Measurements from ENCODE around the gene GP1BB.

Gene GP1BB

GRCh38 chr22:19713650-19714311 lies 9.6 kb upstream of the GP1BB start:
- H3K4me1 ChIP-seq (ENCODE audit: insufficient read depth, low read length), result peaks cover 6% of the 10 kb centered on the region
- H3K4me3 ChIP-seq (ENCODE audit: low read length), result peak overlapping the region; percentile 39
- no peaks in the 10 kb centered on the region for H3K36me3 ChIP-seq (ENCODE audit: insufficient read depth, low read length)
- H3K27me3 ChIP-seq (ENCODE audit: insufficient read depth, low read length), result peaks cover 37% of the 10 kb centered on the region
- H3K9me3 ChIP-seq (ENCODE audit: low read length), result no peaks in the 10 kb centered on the region
- no peak overlapping the region for H2AFZ ChIP-seq (ENCODE audit: low read depth, low read length)

- Histone ChIP-seq H3K36me3 (ENCODE audit: insufficient read depth, low read length) (peaks cover 2% of the 10 kb centered on the region), H3K4me3 (ENCODE audit: low read length) (peak within 1 kb of the TSS; percentile 46), H3K27me3 (ENCODE audit: insufficient read depth, low read length) (peaks cover 34% of the 10 kb centered on the region), H3K9me3 (ENCODE audit: low read length) (peaks cover 2% of the 10 kb centered on the region), H2AFZ (ENCODE audit: low read depth, low read length) (peak within 1 kb of the TSS; percentile 87), H3K4me1 (ENCODE audit: insufficient read depth, low read length) (peaks cover 6% of the 10 kb centered on the region)
Observed at GRCh38 chr22:19714312-19715187, 8.8 kb upstream of the GP1BB start, which contains the start of gene SEPTIN5. SEPTIN5 (plus strand) TSS chr22:19714503; CDS start chr22:19714589, 86 bp downstream.

- Histone ChIP-seq H3K9me3 (ENCODE audit: low read length) (peaks cover 5% of the 10 kb centered on the region), H3K27me3 (ENCODE audit: insufficient read depth, low read length) (peaks cover 34% of the 10 kb centered on the region), H3K36me3 (ENCODE audit: insufficient read depth, low read length) (peaks cover 5% of the 10 kb centered on the region), H3K4me3 (ENCODE audit: low read length) (peak overlapping the region; percentile 46), H3K4me1 (ENCODE audit: insufficient read depth, low read length) (peaks cover 6% of the 10 kb centered on the region), H2AFZ (ENCODE audit: low read depth, low read length) (peak overlapping the region; percentile 87)
Observed at GRCh38 chr22:19715188-19715930, 8.0 kb upstream of the GP1BB start.

GRCh38 chr22:19716041-19716828 lies 7.1 kb upstream of the GP1BB start:
- H3K4me3 ChIP-seq (ENCODE audit: low read length), result no peak overlapping the region
- H3K36me3 ChIP-seq (ENCODE audit: insufficient read depth, low read length), result peaks cover 5% of the 10 kb centered on the region
- H3K4me1 ChIP-seq (ENCODE audit: insufficient read depth, low read length), result peaks cover 6% of the 10 kb centered on the region
- no peak overlapping the region for H2AFZ ChIP-seq (ENCODE audit: low read depth, low read length)
- H3K27me3 ChIP-seq (ENCODE audit: insufficient read depth, low read length), result peaks cover 32% of the 10 kb centered on the region
- peaks cover 5% of the 10 kb centered on the region for H3K9me3 ChIP-seq (ENCODE audit: low read length)

GRCh38 chr22:19716829-19717105 lies 6.6 kb upstream of the GP1BB start:
- H3K4me3 ChIP-seq (ENCODE audit: low read length), result no peak overlapping the region
- peaks cover 36% of the 10 kb centered on the region for H3K27me3 ChIP-seq (ENCODE audit: insufficient read depth, low read length)
- peaks cover 5% of the 10 kb centered on the region for H3K36me3 ChIP-seq (ENCODE audit: insufficient read depth, low read length)
- peaks cover 6% of the 10 kb centered on the region for H3K4me1 ChIP-seq (ENCODE audit: insufficient read depth, low read length)
- no peak overlapping the region for H2AFZ ChIP-seq (ENCODE audit: low read depth, low read length)
- H3K9me3 ChIP-seq (ENCODE audit: low read length), result peaks cover 8% of the 10 kb centered on the region

GRCh38 chr22:19717181-19717580 lies 6.2 kb upstream of the GP1BB start:
- Histone ChIP-seq H2AFZ (ENCODE audit: low read depth, low read length) (no peak overlapping the region), H3K4me3 (ENCODE audit: low read length) (no peak overlapping the region), H3K36me3 (ENCODE audit: insufficient read depth, low read length) (peaks cover 5% of the 10 kb centered on the region), H3K27me3 (ENCODE audit: insufficient read depth, low read length) (peaks cover 32% of the 10 kb centered on the region), H3K4me1 (ENCODE audit: insufficient read depth, low read length) (peaks cover 6% of the 10 kb centered on the region), H3K9me3 (ENCODE audit: low read length) (peaks cover 8% of the 10 kb centered on the region)

GRCh38 chr22:19717691-19718455 lies 5.5 kb upstream of the GP1BB start:
- H3K4me1 ChIP-seq (ENCODE audit: insufficient read depth, low read length), result peaks cover 10% of the 10 kb centered on the region
- H2AFZ ChIP-seq (ENCODE audit: low read depth, low read length), result peak overlapping the region; percentile 55
- peak overlapping the region; percentile 37 for H3K4me3 ChIP-seq (ENCODE audit: low read length)
- peaks cover 8% of the 10 kb centered on the region for H3K9me3 ChIP-seq (ENCODE audit: low read length)
- H3K27me3 ChIP-seq (ENCODE audit: insufficient read depth, low read length), result peaks cover 37% of the 10 kb centered on the region
- peaks cover 5% of the 10 kb centered on the region for H3K36me3 ChIP-seq (ENCODE audit: insufficient read depth, low read length)

- H3K36me3 ChIP-seq (ENCODE audit: insufficient read depth, low read length), result peaks cover 5% of the 10 kb centered on the region
- peak overlapping the region; percentile 37 for H3K4me3 ChIP-seq (ENCODE audit: low read length)
- H3K9me3 ChIP-seq (ENCODE audit: low read length), result peaks cover 9% of the 10 kb centered on the region
- peaks cover 38% of the 10 kb centered on the region for H3K27me3 ChIP-seq (ENCODE audit: insufficient read depth, low read length)
- peak overlapping the region; percentile 55 for H2AFZ ChIP-seq (ENCODE audit: low read depth, low read length)
- peaks cover 17% of the 10 kb centered on the region for H3K4me1 ChIP-seq (ENCODE audit: insufficient read depth, low read length)
Observed at GRCh38 chr22:19718456-19719049, 4.8 kb upstream of the GP1BB start.

- Histone ChIP-seq H3K36me3 (ENCODE audit: insufficient read depth, low read length) (peaks cover 5% of the 10 kb centered on the region), H3K9me3 (ENCODE audit: low read length) (peaks cover 9% of the 10 kb centered on the region), H3K4me3 (ENCODE audit: low read length) (no peak overlapping the region), H2AFZ (ENCODE audit: low read depth, low read length) (no peak overlapping the region), H3K4me1 (ENCODE audit: insufficient read depth, low read length) (peaks cover 20% of the 10 kb centered on the region), H3K27me3 (ENCODE audit: insufficient read depth, low read length) (peaks cover 37% of the 10 kb centered on the region)
Observed at GRCh38 chr22:19719050-19719482, 4.3 kb upstream of the GP1BB start.

- peaks cover 20% of the 10 kb centered on the region for H3K4me1 ChIP-seq (ENCODE audit: insufficient read depth, low read length)
- peaks cover 9% of the 10 kb centered on the region for H3K9me3 ChIP-seq (ENCODE audit: low read length)
- H3K36me3 ChIP-seq (ENCODE audit: insufficient read depth, low read length), result peaks cover 5% of the 10 kb centered on the region
- H3K4me3 ChIP-seq (ENCODE audit: low read length), result no peak overlapping the region
- peaks cover 41% of the 10 kb centered on the region for H3K27me3 ChIP-seq (ENCODE audit: insufficient read depth, low read length)
- no peak overlapping the region for H2AFZ ChIP-seq (ENCODE audit: low read depth, low read length)
Observed at GRCh38 chr22:19719488-19720021, 3.8 kb upstream of the GP1BB start.

GRCh38 chr22:19720150-19720827 lies 3.0 kb upstream of the GP1BB start:
- peaks cover 46% of the 10 kb centered on the region for H3K27me3 ChIP-seq (ENCODE audit: insufficient read depth, low read length)
- peaks cover 5% of the 10 kb centered on the region for H3K36me3 ChIP-seq (ENCODE audit: insufficient read depth, low read length)
- H3K4me3 ChIP-seq (ENCODE audit: low read length), result no peak overlapping the region
- no peak overlapping the region for H2AFZ ChIP-seq (ENCODE audit: low read depth, low read length)
- peaks cover 9% of the 10 kb centered on the region for H3K9me3 ChIP-seq (ENCODE audit: low read length)
- H3K4me1 ChIP-seq (ENCODE audit: insufficient read depth, low read length), result peaks cover 15% of the 10 kb centered on the region
